ENCODE measurements around the gene PTTG1IP. TPM values are rescaled to one million over a fixed set of nuclear protein-coding genes. Genes with fewer than 3 reads are reported as not detected.

The PTTG1IP gene
- total and polyA plus RNA-seq, 2 of the 13 experiments (the other 11 are each of a cell fraction or from before 2014, with no cell fraction given), result 161 to 700 TPM

DNA sequence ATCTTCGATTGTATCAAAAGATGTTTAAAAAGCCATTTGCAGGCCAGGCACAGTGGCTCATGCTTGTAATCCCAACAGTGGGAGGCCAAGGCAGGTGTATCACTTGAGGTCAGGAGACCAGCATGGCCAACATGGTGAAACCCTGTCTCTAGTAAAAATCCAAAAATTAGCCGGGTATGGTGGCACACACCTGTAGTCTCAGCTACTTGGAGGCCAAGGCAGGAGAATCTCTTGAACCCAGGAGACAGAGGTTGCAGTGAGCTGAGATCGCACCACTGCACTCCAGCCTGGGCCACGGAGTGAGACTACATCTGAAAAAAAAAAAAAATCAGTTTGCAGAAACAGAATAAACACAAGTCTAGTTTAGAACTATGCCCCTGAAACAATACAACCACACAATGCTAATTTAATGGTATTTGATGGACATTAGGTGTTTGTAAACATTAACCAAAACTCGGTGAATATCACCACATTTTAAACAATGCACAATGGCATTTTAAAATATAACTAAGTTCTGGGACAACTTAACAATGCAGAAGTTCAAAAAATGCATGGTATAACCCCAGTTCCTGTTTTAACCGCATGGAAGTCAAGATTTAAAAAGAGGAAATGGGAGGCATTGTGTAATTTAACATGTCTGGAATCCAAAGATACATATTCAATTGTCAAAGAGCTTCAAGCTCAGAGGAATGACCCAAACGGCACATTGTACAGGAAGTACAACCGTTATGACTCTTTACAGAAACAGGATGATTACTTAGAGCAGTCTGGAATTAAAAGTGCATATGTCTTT is 7.1 kb upstream of the PTTG1IP start (continued):
- TF ChIP-seq EP300 (IDR thresholded peaks at IDR 0.05; ENCODE audit: low read depth in 2 of 2, low read length in 2 of 2) (0 out of 4 replicates have a peak, but pooled peaks of 1 of the 2 experiments have one; percentile 4), EP300 (CRISPR knock-in tag; IDR thresholded peaks at IDR 0.05; ENCODE audit: borderline replicate concordance) (no peak), SOX5 (CRISPR knock-in tag; IDR thresholded peaks at IDR 0.05; ENCODE audit: borderline replicate concordance) (peak; percentile 96), FOXA3 (CRISPR knock-in tag; IDR thresholded peaks at IDR 0.05) (0 out of 2 replicates have a peak, but pooled peaks have one; percentile 16), DPF2 (CRISPR knock-in tag; IDR thresholded peaks at IDR 0.05; ENCODE audit: borderline replicate concordance, low read depth) (no peak), PPARG (CRISPR knock-in tag; conservative IDR thresholded peaks at IDR 0.05) (0 out of 2 replicates have a peak, but pooled peaks have one; percentile 23), THYN1 (CRISPR knock-in tag; IDR thresholded peaks at IDR 0.05; ENCODE audit: borderline replicate concordance, low read depth) (no peak), MYPOP (CRISPR knock-in tag; IDR thresholded peaks at IDR 0.05) (0 out of 2 replicates have a peak, but pooled peaks have one; percentile 0), FOXK1 (CRISPR knock-in tag; IDR thresholded peaks at IDR 0.05; ENCODE audit: borderline replicate concordance, low read depth) (0 out of 2 replicates have a peak, but pooled peaks have one; percentile 26)
- TF ChIP-seq, protein P1, sequence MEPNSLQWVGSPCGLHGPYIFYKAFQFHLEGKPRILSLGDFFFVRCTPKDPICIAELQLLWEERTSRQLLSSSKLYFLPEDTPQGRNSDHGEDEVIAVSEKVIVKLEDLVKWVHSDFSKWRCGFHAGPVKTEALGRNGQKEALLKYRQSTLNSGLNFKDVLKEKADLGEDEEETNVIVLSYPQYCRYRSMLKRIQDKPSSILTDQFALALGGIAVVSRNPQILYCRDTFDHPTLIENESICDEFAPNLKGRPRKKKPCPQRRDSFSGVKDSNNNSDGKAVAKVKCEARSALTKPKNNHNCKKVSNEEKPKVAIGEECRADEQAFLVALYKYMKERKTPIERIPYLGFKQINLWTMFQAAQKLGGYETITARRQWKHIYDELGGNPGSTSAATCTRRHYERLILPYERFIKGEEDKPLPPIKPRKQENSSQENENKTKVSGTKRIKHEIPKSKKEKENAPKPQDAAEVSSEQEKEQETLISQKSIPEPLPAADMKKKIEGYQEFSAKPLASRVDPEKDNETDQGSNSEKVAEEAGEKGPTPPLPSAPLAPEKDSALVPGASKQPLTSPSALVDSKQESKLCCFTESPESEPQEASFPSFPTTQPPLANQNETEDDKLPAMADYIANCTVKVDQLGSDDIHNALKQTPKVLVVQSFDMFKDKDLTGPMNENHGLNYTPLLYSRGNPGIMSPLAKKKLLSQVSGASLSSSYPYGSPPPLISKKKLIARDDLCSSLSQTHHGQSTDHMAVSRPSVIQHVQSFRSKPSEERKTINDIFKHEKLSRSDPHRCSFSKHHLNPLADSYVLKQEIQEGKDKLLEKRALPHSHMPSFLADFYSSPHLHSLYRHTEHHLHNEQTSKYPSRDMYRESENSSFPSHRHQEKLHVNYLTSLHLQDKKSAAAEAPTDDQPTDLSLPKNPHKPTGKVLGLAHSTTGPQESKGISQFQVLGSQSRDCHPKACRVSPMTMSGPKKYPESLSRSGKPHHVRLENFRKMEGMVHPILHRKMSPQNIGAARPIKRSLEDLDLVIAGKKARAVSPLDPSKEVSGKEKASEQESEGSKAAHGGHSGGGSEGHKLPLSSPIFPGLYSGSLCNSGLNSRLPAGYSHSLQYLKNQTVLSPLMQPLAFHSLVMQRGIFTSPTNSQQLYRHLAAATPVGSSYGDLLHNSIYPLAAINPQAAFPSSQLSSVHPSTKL (CRISPR knock-in tag; IDR thresholded peaks at IDR 0.05), result peak; percentile 52
- TF ChIP-seq, protein P2, sequence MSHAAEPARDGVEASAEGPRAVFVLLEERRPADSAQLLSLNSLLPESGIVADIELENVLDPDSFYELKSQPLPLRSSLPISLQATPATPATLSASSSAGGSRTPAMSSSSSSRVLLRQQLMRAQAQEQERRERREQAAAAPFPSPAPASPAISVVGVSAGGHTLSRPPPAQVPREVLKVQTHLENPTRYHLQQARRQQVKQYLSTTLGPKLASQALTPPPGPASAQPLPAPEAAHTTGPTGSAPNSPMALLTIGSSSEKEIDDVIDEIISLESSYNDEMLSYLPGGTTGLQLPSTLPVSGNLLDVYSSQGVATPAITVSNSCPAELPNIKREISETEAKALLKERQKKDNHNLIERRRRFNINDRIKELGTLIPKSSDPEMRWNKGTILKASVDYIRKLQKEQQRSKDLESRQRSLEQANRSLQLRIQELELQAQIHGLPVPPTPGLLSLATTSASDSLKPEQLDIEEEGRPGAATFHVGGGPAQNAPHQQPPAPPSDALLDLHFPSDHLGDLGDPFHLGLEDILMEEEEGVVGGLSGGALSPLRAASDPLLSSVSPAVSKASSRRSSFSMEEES (CRISPR knock-in tag; IDR thresholded peaks at IDR 0.05), result 0 out of 2 replicates have a peak, but pooled peaks have one; percentile 1
- TF ChIP-seq, protein P3, sequence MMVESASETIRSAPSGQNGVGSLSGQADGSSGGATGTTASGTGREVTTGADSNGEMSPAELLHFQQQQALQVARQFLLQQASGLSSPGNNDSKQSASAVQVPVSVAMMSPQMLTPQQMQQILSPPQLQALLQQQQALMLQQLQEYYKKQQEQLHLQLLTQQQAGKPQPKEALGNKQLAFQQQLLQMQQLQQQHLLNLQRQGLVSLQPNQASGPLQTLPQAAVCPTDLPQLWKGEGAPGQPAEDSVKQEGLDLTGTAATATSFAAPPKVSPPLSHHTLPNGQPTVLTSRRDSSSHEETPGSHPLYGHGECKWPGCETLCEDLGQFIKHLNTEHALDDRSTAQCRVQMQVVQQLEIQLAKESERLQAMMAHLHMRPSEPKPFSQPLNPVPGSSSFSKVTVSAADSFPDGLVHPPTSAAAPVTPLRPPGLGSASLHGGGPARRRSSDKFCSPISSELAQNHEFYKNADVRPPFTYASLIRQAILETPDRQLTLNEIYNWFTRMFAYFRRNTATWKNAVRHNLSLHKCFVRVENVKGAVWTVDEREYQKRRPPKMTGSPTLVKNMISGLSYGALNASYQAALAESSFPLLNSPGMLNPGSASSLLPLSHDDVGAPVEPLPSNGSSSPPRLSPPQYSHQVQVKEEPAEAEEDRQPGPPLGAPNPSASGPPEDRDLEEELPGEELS (CRISPR knock-in tag; IDR thresholded peaks at IDR 0.05), result peak; percentile 31; the same call in 1 of the 2 replicates

Measured in HepG2 (cell line).